GM19351 (cell line): ENCODE data around the gene OR9Q1.
"Not testable (repeated sequence)": the region's sequence is repeated elsewhere in the genome, so short reads cannot be mapped to it uniquely, and the experiment has no call there.

Experiments
- ATAC-seq: cut with Tn5 transposase; IDR thresholded peaks from one replicate; pipeline ENCODE4 v1.9.1; 2021; ENCODE audit warnings: mild to moderate bottlenecking, moderate library complexity; ENCODE audit not compliant: unreplicated experiment

Gene OR9Q1

GRCh38 chr11:58023435-58023931 lies at the start of gene OR9Q1:
Gene OR9Q1, plus strand, starts transcription at chr11:58023881. Its CDS starts 155,564 bp downstream, at chr11:58179445.
- no peak for ATAC-seq

GRCh38 chr11:57974132-57974531 lies 49.5 kb upstream of the OR9Q1 start:
- ATAC-seq = no peak

GRCh38 chr11:57974848-57975601 lies 48.7 kb upstream of the OR9Q1 start:
- ATAC-seq = no peak

GRCh38 chr11:57977709-57978108 lies 46.0 kb upstream of the OR9Q1 start:
- no peak for ATAC-seq

- no peak for ATAC-seq
Measured at GRCh38 chr11:57978686-57979531, 44.8 kb upstream of the OR9Q1 start.

- no peak for ATAC-seq
Measured at GRCh38 chr11:57979532-57980079, 44.1 kb upstream of the OR9Q1 start.

GRCh38 chr11:57980201-57980600 lies 43.5 kb upstream of the OR9Q1 start:
- no peak for ATAC-seq

GRCh38 chr11:57981536-57981935 lies 42.1 kb upstream of the OR9Q1 start:
- ATAC-seq = no peak

- ATAC-seq = no peak
Measured at GRCh38 chr11:57982776-57983175, 40.9 kb upstream of the OR9Q1 start.

GRCh38 chr11:57983191-57983590 lies 40.5 kb upstream of the OR9Q1 start:
- no peak for ATAC-seq

- ATAC-seq = not testable (repeated sequence)
Measured at GRCh38 chr11:57999523-57999922, 24.2 kb upstream of the OR9Q1 start.

GRCh38 chr11:58000021-58000420 lies 23.7 kb upstream of the OR9Q1 start:
- not testable (repeated sequence) for ATAC-seq

- no peak for ATAC-seq
Measured at GRCh38 chr11:58000699-58001098, 23.0 kb upstream of the OR9Q1 start.

GRCh38 chr11:58003036-58003435 lies 20.6 kb upstream of the OR9Q1 start:
- ATAC-seq = no peak

GRCh38 chr11:58003591-58003990 lies 20.1 kb upstream of the OR9Q1 start:
- no peak for ATAC-seq

GRCh38 chr11:58004664-58005063 lies 19.0 kb upstream of the OR9Q1 start:
- ATAC-seq = no peak

- ATAC-seq = no peak
Measured at GRCh38 chr11:58006940-58007339, 16.7 kb upstream of the OR9Q1 start.

GRCh38 chr11:58011771-58012170 lies 11.9 kb upstream of the OR9Q1 start:
- ATAC-seq = no peak

GRCh38 chr11:58024601-58025091 lies 965 bp downstream of the OR9Q1 start:
- no peak for ATAC-seq

- no peak for ATAC-seq
Measured at GRCh38 chr11:58027341-58027740, 3.7 kb downstream of the OR9Q1 start.

- no peak for ATAC-seq
Measured at GRCh38 chr11:58028687-58029411, 5.2 kb downstream of the OR9Q1 start.
